ENCODE measurements around the gene TMEM164. TPM values are rescaled to one million over a fixed set of nuclear protein-coding genes. Genes with fewer than 3 reads are reported as not detected.
"Not testable (repeated sequence)": the region's sequence is repeated elsewhere in the genome, so short reads cannot be mapped to it uniquely, and the experiment has no call there.

TMEM164 gene
- polyA plus RNA-seq, 1 donor: 38.8 TPM

- DNase-seq: peak; percentile 14
Measured at GRCh38 chrX:110125446-110126162, 122.7 kb downstream of the TMEM164 start.

DNA sequence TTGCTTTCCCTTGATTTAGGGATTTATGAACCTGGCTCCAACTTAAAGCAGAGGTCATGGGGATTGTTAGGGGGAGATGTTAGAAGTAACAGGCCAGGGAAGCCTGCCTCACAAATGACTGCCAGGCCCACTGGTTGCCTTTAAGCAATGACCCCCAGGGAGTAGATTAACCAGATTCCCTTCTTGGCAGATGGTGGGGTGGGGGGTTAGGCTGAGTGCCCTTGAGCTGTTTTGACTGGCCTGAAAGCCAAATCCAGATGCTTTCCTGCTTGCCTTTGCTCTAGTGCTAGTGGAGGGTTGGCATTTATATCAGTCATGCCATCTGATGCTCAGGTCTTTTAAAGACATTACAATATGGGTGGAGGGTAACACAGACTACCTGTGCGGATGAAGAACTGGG, 128.1 kb downstream of the TMEM164 start:
- DNase-seq: no peak

- DNase-seq: no peak
Measured at GRCh38 chrX:110132450-110133114, 129.7 kb downstream of the TMEM164 start.

DNA sequence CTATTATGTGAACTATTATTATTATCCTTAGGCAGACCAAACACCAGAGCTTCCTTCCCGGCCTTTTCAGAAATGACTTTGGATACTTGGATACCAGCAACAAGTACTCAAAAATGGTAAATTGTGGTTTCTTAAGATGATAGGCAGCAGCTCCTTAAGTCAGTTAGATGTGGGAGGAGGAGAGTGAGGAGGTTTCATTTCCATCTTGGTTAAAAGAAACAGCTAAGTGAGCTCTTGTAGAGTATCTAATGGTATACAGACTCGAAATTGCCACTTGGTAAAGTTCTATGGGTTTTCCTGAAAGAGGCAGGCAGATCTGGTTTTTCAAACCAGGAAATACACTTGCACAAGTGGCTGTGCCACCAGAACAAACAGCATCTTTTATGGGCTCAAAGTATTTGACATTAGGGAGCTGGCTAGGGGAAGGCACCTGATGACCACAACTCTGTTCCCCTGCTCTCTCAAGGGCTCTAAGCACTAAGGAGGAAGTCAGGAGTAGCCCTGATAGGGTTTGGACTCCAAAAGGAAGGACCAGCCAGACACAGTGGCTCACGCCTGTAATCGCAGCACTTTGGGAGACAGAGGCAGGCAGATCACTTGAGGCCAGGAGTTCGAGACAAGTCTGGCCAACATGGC, 130.9 kb downstream of the TMEM164 start:
- no peak for DNase-seq

DNA sequence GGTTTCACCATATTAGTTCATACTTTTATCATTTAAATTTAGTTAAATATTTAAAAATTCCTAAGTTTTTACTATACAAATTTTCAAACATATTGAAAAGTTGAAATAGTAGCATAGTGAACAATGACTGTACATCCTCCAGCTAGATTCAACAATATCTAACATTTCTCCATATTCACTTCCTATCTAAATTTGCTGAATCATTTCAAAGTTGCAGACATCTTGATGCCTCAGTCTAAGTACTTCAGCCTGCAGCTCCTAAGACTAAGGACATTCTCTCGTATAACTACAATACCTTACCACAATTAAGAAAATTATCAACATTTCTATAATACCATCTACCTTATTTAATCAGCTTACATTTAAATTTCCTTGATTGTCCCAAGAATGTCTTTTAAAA, 132.7 kb downstream of the TMEM164 start:
- no peak for DNase-seq

DNA sequence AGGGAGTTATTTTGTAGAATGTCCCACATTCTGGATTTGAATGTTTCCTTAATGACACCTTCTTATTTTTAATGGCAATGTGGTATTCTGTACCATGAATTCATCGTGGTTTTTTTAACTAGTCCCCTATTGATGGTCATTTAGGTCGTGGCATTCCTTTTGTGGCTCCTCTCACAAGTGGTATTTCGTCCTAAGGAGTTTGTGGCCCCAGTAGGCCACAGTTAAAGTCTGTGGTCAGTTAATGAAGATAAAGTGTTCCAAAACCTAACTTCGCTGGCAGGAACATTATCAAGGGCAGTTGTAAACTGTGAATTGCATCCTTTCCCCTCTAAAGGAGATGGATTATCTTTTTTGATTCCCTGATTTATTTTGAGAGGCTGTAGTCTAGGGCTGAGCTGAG, 133.2 kb downstream of the TMEM164 start:
- no peak for DNase-seq

GRCh38 chrX:110138557-110138956, 135.6 kb downstream of the TMEM164 start:
- DNase-seq: no peak

GRCh38 chrX:110139172-110139571, 136.3 kb downstream of the TMEM164 start:
- DNase-seq: no peak

- no peak for DNase-seq
Measured at GRCh38 chrX:110142096-110142495, 139.2 kb downstream of the TMEM164 start.

DNA sequence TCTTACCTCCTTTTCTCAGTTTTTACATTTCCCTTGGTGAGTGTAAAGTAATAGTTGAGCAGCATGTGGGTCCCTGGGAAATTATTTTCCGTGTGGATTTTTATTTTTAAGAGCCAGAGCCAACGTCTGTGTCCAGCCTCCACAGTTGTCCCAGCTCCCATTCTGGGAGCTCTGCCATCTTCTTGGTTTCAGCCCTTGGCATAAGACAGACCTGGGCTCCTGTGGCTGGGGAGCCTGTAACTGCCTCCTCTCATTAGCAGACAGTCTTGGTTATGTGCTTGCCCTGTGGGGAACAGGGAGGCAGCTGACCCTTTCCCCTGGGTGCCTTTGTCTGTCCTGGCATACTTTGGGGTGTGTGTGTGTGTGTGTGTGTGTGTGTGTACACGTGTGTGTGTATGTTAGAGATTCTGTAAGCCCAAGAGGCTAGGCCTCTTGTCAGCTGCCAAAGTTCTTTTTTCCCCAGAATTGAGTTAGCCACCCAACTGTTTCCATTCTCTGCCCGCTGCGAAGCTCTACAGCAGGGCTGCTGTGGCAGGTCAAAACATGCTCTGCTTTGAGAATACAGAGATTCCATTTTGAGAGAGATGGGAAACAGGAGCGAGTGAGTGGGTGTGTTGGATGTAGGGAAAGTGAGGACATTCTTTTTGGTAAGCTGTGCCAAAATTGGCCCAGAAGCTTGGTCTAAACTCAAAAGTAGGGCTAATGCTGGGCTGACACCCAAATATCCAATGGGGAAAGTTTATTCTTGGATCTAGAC, 140.7 kb downstream of the TMEM164 start:
- no peak for DNase-seq

DNA sequence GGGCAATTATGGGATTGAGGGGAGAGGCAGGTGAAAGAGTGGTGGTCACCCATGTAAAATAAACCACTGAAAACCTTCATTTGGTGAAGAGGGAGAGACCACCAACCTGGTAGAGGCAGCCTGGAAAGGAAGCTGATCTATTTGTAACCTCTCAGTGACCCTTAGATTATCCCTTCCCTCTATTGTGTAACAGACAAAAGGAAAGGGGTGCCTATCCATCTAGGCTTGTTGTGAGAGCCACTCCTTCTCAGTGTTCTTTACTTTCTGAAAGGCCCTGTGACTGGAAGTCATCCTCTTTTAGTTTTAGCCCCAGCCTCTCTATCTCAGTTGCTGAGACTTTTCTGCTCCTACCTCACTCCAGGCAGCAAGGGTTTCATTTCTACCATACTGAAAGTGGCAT, 142.4 kb downstream of the TMEM164 start:
- DNase-seq: no peak

DNA sequence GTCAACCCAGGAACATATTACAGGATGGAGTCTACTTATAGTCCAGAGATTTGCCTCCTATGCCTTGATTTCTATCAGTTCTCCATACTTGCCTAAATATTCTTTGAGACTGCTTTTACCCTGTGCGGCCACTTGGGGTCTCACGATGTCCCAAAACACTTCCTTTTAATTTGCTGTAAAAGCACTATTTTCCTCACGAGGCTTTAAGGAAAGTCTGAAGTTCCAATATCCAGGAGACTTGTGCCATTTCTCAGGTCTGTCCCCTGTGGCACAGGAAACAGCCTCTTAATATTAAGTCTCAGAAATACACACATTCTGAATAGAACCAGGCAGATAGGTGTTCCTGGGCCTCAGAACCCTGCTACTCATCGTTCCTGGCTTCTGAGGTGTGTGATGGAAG, 142.9 kb downstream of the TMEM164 start:
- DNase-seq: no peak

DNA sequence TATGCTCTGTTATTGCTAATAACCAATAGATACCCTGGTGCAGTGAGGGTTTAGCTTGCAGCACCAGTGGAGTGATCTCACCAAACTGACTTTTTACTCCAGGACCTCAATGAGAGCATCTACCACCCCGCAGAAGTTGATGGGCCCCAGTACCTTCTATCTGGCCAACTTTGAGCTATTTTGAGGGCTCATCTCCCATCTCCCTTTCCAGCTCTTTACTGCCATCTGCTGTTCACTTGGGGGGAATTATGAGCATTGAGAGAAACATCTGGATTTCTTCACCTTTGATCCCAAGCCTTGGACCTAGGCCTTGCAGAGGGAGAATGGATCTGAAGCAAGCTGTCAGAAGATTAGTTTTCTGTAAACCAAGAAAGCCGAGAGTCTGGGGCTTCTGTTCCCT, 143.6 kb downstream of the TMEM164 start:
- peak; percentile 63 for DNase-seq

DNA sequence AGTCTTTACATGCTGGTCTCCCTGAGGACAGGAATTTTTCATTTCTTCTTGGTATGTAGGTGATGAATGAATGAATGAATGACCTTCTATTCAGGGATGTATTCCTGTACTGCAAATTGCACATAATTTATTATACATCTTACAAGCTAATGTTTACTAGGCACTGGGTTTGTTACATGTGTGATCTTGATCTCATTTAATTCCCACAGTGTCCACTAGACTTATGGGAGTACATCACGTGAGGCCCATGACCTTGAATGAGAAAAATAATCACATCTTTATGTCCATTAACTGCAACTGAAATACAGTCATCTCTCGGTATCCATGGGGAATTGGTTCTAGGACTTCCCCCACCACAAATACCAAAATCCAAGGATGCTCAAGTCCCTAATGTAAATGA, 150.3 kb downstream of the TMEM164 start:
- DNase-seq: no peak

- DNase-seq: no peak
Measured at GRCh38 chrX:110153896-110154295, 151.0 kb downstream of the TMEM164 start.

- not testable (repeated sequence) for DNase-seq
Measured at GRCh38 chrX:110154328-110154727, 151.4 kb downstream of the TMEM164 start.

DNA sequence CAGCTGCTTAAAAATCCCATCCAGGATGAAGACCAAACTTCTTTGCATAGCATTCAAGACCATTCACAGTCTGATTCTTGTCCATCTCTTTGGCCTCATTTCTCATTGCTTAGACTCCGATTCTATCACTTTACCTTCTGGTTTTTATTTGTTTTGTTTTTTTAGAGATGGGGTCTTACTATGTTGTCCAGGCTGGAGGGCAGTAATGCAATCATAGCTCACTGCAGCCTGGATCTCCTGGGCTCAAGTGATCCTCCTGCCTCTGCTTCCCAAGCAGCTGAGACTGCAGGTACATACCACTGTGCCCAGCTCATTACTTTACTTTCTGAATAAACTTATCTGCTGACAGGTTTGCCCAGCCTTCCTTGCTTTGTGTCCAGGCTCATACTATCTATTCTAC, 152.8 kb downstream of the TMEM164 start:
- no peak for DNase-seq

DNA sequence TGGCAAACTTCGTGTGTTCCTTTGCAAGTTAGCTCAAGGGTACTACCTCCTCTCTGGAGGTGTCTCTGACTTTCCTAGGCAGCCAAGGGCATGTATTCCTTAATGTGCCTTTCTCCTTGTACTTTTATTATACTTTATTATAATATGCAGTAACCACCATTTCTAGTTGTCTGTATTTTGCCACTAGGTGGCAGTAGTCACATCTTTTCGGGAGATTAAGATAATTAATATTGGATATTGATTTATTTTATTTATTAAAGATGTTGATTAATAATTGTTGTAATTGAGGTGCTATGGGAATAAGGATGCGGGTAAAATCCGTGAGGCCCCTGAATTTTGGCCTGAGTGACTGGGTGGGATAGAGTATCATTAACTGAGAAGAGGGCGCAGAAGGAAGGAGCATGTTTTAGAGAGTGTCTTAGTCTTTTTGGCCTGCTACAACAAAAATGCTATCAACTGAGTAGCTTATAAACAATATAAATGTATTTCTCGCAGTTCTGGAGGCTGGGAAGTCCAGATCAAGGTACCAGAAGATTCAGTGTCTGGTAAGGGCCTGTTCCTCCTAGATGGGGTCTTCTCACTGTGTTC, 153.3 kb downstream of the TMEM164 start:
- no peak for DNase-seq

DNA sequence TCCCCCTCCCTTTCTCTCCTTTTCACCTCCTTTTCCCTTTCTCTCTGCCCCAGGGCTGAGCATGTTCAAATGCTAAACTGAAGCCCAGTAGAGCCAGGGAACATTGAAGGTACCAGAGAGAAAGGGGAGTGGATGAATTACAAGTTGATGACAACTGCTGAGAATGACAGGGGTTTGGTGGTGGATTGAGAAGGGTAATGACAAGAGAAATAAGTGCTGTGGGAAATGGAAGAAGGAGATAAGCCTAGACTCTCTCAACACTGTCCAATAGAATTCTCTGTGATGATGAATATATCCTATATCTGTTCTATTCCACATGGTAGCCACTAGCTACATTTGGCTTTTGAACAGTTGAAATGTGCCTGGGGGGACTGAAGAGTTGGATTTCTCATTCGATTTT, 154.5 kb downstream of the TMEM164 start:
- no peak for DNase-seq

GRCh38 chrX:110159235-110159634, 156.3 kb downstream of the TMEM164 start:
- no peak for DNase-seq

GRCh38 chrX:110159865-110160264, 157.0 kb downstream of the TMEM164 start:
- DNase-seq: no peak

DNA sequence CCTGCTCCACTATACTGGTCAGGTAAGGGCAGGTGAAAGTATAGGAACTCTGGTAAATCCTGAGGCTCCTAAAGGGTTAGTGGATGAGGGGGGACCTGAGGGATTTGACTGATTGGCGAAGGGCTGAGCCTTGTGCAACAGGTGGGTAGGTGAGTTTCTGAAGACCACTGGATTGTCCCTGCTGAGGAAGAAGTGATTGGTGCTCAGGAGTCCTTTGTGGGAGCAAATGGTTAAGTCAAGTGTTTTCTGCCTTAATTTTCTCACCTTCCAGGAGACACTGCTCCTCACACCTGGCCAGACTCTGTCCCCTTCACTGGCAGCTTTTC, 158.4 kb downstream of the TMEM164 start:
- no peak for DNase-seq

GRCh38 chrX:110162131-110162530, 159.2 kb downstream of the TMEM164 start:
- no peak for DNase-seq
